GM18520 (cell line): ENCODE measurements around the gene THSD7B.
"Not testable (repeated sequence)": the region's sequence is repeated elsewhere in the genome, so short reads cannot be mapped to it uniquely, and the experiment has no call there.

Experiments used
- ATAC-seq: cut with Tn5 transposase; IDR thresholded peaks from one replicate; pipeline ENCODE4 v1.9.1; 2021; ENCODE audit not compliant: unreplicated experiment

Gene THSD7B

GRCh38 chr2:136765256-136766072 lies at the start of gene THSD7B:
Gene THSD7B, plus strand, starts transcription at chr2:136765545. Its CDS starts 116,634 bp downstream, at chr2:136882179.
- no peak for ATAC-seq

- no peak for ATAC-seq
Observed at GRCh38 chr2:136718273-136718672, 47.1 kb upstream of the THSD7B start.

- no peak for ATAC-seq
Observed at GRCh38 chr2:136727973-136728699, 37.2 kb upstream of the THSD7B start.

- ATAC-seq: no peak
Observed at GRCh38 chr2:136736236-136736635, 29.1 kb upstream of the THSD7B start.

GRCh38 chr2:136738044-136738443 lies 27.3 kb upstream of the THSD7B start:
- ATAC-seq: no peak

GRCh38 chr2:136741471-136741870 lies 23.9 kb upstream of the THSD7B start:
- ATAC-seq: no peak

GRCh38 chr2:136750065-136750464 lies 15.3 kb upstream of the THSD7B start:
- no peak for ATAC-seq

- ATAC-seq: no peak
Observed at GRCh38 chr2:136751406-136751805, 13.9 kb upstream of the THSD7B start.

GRCh38 chr2:136758504-136758903 lies 6.8 kb upstream of the THSD7B start:
- ATAC-seq: not testable (repeated sequence)

- ATAC-seq: no peak
Observed at GRCh38 chr2:136764452-136765255, 691 bp upstream of the THSD7B start.

GRCh38 chr2:136766073-136766404 lies 694 bp downstream of the THSD7B start:
- ATAC-seq: no peak

- no peak for ATAC-seq
Observed at GRCh38 chr2:136767030-136767429, 1.7 kb downstream of the THSD7B start.

- ATAC-seq: no peak
Observed at GRCh38 chr2:136769871-136770270, 4.5 kb downstream of the THSD7B start.

- no peak for ATAC-seq
Observed at GRCh38 chr2:136770384-136770783, 5.0 kb downstream of the THSD7B start.

GRCh38 chr2:136777391-136777790 lies 12.0 kb downstream of the THSD7B start:
- no peak for ATAC-seq

GRCh38 chr2:136783856-136784255 lies 18.5 kb downstream of the THSD7B start:
- no peak for ATAC-seq

- no peak for ATAC-seq
Observed at GRCh38 chr2:136785215-136785614, 19.9 kb downstream of the THSD7B start.

- no peak for ATAC-seq
Observed at GRCh38 chr2:136787970-136788369, 22.6 kb downstream of the THSD7B start.

- no peak for ATAC-seq
Observed at GRCh38 chr2:136796339-136796738, 31.0 kb downstream of the THSD7B start.

GRCh38 chr2:136798766-136799165 lies 33.4 kb downstream of the THSD7B start:
- ATAC-seq: no peak

GRCh38 chr2:136801661-136802060 lies 36.3 kb downstream of the THSD7B start:
- ATAC-seq: no peak

- ATAC-seq: no peak
Observed at GRCh38 chr2:136809998-136810397, 44.7 kb downstream of the THSD7B start.
